Activated CD8-positive, alpha-beta memory T cell treated with anti-CD3 and anti-CD28 coated beads for 1 hour (primary cell): ENCODE measurements around the gene CD69.

Experiments used
- DNase-seq, 2 donors: peaks; one replicate each; pipeline ENCODE4 v3.0.0-alpha.2; 2020; ENCODE audit warnings: low read depth in 1 of 2; ENCODE audit errors: extremely low read depth in 1 of 2

Gene CD69

DNA sequence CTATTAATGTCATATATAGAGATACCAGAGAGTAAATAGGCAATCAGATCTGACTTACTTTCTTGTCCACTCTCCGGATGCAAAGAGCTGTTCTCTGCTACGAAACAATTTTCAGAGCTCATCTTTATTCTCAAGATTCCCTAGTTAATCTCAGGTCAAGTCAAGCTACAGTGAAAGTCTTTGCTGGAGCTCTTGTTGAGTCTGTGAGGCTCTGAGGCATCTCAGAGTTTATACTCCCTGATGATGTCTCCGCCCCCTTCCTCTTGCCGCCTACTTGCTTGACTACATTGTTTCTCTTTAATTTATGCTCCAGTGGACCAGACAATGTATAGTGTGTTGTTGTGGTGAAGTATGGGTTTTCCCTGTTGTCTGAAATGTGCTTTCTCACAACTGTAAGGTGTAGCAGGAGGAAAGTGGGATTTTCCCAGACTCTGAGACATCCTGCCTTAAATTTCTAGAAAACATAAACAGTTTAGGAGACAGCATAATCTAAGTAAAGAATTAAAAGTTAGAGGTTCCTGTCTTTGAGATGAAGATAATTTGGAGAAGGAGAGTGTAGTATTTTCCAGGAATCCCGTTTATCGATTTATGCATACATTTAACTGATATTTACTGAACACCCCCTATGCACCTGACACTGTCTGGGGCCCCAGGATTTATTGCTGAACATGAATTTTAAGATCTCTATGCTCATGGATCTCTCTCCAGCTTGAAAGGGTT is at the start of gene CD69:
Gene CD69, minus strand, starts transcription at position 203 of the 720 bp plus-strand sequence. Its CDS starts 81 bp downstream, at position 122.
- DNase-seq, result peak; percentile 59 to 64

DNA sequence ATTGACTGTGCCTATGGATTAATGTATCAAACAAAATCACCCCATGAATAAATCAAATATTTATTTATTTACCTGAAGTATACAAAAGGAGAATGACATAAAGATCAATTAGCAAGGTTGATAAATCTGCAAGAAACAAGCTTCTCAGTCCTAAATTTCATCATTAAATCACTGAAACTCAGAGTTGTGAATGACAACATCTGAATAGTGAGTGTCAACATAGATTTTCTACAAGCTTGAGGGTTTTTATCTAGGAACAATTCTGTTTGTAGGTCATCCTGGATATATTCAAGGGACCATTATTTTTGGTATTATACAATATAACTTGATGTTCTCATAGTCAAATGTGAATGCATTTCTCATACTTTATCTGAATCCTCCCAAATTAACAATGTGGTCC is 49.2 kb upstream of the CD69 start:
- no peak for DNase-seq

DNA sequence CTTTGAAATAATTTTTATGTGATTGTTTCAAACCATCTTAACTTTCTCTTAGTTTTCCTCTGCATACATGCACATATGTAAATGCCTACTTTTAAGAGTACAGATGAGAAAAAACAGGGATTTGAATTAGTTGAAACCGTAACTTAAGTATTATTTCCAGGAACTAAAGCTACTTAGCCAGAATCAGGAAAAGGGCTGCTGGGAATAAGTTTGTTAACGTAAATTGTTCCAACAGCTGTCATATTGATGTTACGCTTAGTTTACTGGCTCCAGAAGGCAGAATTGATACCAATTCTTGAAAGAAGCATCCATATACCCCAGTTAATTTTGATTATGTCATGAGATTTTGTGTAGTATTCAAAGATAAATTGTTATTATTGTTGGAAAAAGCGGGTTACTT is 48.6 kb upstream of the CD69 start:
- DNase-seq, result no peak

DNA sequence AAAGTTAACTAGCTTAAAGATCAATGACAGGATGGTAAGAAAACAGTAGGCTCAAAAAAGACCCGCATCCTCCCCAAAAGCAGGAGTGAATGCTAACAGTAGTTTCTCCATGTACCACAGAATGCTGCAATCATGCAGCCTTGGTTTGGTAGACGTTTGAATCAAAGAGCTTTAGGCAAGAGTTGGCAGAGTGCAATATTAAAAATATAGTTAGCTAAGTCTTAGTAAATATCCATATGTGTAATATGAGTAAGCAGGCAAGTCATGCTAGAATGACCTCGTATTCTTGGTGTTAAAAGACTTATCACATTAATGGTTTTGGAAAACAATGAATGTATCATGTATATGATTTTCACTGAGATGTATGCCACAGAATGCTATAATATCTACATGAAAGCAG is 47.8 kb upstream of the CD69 start:
- no peak for DNase-seq

DNA sequence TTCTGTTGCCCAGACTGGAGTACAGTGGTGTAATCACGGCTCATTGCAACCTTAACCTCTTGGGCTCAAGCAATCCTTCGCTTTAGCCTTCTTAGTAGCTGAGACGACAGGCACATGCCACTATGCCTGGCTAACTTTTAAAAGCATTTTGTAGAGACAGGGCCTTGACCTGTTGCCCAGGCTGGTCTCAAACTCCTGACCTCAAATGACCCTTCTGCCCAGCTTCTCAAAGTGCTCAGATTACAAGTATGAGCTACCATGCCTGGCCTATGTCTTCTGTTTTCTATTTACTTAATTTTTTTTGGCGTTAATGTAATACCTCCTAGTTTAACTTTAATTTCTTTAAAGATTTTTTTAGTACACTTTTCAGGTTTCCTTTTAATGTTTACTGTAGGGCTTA is 46.0 kb upstream of the CD69 start:
- no peak for DNase-seq

DNA sequence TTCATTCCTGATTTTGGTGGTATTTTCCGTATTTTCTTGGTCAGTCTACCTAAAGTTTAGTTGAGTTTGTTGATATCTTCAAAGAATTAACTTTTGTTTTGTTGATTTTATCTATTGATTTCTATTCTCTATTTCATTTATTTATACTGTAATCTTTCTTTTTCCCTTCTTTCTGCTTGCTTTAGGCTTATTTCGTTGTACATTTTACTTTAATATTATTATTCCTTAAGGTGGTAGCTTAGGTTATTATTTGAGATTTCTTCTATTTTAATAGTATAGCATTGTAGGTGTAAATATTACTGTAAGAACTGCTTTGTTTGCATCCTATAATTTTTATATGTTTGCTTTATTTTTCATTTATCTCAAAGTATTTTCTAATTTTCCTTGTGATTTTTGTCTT is 45.2 kb upstream of the CD69 start:
- no peak for DNase-seq

DNA sequence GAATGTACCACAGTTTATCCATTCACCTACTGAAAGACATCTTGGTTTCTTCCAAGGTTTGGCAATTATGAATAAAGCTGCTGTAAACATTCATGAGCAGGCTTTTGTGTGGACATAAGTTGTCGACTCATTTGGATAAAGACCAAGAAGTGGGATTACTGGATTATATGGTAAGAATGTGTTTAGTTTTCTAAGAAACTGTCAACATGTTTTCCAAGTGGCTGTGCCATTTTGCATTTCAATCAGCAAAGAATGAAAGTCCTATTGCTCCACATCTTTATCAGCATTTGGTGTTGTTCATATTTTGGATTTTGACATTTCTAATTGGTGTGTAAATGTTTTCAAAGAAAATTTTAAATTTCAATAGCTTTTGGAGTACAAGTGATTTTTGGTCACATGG is 39.3 kb upstream of the CD69 start:
- no peak for DNase-seq

DNA sequence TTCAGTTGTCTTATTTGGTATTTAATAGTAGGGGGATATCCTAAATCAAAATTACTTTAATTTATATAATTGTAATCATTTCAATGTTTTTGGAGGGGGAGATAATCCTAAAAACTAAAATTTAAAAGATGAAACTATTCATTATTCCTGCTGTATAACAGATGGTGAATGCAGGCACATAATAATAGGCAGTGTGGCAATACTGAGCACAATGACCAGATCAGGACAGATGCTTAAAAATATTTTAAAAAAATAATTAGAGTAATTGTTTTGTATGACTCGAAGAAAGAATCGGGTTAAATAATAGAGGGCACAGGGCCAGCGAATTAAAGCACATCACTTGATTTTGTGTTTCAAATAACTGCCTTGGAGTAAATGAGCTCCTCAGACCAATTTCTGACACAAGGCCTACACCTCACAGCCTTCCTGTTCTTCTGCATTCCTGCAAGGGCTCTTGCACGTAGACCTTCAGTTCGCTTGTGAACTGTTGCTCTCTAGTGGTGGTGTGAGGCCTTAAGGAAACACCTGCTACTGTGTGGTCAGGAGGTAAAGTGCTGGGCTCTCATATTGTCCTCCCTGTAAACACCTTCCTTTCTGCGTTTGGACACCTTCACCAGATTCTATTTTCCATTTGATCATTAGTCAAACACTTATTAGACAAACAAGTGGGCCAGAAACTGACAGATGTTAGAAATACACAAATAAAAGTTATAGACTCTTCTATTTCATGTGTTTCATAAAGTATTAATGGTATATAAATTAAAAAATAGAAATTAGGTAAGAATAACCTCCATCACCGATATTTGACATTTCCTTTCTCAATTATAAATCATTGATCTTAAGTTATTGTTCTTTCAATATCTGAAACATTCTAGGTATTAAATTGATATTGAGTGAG is 37.3 kb upstream of the CD69 start:
- DNase-seq, result peak; percentile 27

DNA sequence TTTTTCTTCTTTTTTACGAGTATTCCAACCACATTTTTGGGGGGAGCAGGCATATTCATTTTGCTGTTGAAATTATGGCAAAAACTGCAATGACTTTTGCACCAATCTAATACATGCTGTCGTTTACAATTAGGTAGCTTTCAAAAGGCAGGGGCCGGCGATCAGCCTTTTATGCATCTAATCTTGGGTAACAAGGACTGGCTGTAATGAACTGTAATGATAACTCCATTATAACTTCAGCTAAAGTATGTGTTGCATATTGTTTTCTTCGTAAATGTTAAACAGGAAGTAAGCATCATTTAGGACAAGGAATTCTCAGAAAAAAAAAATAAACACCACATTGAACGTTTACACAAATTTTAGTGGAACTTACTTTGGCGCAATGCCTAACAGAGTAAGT is 36.3 kb upstream of the CD69 start:
- DNase-seq, result no peak

DNA sequence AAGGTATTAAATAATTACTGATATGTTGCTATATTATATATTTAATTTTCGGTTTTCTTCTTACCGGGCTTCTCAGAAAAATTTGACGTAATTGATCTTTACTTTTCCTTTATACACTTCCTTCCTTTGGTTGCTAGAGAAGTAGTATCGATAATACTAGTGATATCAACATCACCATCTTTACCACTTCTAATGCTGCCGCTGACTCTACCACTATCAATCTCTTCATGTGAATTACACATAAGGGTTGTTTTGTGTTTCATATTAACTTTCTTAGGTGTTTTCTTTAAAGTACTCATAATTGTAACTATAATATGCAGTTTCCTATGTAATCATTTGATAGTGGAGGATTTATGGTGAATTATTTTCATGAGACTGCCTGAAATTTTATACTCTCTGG is 35.6 kb upstream of the CD69 start:
- DNase-seq, result no peak

DNA sequence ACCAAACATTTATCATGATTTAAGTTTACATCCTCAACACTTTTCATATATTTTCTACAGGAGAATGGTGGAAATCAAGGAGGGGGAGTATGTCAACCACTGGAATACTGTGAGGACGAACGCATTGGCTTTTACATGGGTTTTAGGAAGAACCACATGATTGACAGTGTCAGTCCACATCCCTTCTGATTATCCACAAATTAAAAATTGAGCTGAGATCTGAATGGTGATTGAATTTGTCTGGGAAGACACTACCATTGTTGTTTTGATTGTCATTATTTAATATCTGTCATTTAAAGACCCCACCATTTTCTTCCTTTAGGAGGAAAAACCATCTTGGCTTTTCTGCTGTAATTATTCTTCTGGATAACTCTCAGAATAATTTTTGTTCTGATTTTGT is 35.2 kb upstream of the CD69 start:
- DNase-seq, result no peak

DNA sequence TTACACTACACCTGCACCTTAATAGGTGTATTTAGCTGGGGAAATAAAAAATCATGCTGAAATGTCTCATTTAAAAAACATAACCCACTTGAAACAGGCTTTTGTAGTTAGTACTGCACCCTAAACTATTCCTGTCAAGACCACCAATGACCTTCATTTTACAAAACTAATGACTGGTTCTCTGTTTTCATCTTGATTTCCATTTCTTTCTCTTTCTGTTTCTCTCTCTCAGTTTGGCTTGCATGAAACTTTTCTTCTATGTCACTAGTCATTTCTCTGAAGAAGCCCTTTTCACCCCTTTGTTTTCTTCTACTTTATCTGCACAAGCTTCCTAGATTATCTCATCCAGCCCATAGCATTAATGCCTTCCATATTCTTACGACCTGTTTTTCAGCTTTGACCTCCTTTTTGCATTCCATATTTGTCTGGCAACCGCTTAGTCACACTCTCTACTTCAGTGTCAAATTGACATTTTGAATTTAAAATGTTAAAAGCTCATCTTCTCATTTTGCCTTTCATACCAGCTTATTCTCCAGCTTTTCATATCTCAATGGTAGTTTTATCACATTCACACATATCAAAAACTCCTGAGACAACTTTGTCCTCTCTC is 33.9 kb upstream of the CD69 start:
- DNase-seq, result no peak

DNA sequence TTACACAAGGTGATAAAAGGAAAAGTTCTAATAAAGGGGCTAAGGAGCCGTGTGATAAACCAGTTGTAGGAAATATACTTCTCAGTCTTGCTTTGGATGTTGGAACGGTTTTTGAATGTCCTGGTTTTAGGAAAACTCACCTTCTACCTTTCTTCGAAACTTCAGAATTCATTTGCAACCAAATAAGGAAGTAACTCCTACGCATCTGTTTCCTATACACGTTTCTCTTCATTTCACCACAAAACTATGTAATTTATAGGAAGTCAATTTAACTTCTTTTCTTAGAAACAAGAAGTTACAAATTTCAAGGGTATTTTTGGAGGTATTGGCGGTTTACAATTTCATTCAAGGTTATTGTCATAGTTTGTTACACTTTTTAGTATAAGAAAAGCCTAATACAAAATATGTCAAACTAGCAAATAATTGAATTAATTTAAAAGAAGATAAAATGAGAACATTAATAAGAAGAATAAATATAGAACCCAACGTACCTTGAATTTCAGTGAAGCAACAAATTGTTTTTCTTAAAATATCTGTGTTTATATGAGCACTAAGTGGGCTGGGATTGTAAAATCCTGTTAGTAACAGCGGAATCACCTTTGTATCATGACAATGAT is 33.2 kb upstream of the CD69 start:
- DNase-seq, result no peak

DNA sequence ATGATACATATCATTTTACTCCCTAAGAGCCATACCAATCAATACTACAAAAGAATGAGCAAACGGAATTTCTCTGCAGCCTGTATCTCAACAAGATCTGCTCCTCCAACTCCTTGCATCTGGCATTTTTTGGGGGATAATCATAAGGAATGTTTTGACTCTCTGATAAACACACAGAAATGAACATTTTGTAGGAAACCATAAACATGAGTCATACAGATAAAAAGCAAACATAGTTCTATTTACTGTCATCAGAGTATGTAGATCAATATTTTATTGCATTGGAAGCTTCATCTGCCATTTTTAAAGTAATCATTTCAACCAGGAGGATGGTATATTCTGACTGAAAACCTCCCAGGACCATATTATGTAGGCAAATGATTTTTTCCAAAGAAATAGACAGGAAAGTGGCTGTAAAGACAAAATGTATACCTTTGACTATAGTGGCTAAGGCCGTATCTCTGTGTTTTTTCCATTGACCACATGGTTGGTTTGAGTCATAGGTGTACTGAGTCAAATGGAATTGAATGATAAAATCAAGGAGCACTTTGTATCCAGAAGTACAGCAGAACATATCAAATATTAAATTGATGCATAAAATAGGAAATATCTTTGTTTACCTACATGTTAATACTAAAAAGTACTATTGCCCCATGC is 32.4 kb upstream of the CD69 start:
- DNase-seq, result no peak

DNA sequence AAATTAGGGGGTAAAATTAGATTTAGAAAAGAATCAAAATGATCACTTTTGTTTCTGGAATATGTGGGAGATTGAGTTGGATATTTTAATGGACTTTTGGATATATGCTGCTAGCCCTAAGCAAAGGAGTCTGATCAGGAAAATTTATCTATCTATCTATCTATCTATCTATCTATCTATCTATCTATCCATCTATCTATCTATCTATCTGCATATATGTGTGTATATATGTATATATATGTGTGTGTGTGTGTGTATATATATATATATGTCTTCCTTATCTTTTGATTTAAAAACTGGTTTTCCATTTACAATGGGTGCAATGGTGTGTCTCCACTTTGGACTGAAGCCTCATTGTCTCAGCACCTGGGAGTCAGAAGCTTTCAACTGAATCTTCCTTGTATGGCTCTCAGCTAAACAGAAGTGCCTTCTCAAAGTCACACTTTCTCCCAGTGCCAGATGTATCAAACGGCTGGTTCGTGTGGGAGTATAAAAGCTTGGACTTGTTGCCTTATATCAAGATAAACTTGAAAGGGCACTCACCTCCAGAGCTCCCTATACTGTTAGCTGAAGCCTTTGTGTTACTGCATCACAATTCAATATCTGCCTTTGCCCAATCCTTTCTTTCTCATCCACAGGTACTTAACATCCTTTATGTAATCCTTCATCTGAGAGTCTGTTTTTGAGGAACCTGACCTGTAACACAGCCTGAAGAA is 31.6 kb upstream of the CD69 start:
- DNase-seq, result no peak

DNA sequence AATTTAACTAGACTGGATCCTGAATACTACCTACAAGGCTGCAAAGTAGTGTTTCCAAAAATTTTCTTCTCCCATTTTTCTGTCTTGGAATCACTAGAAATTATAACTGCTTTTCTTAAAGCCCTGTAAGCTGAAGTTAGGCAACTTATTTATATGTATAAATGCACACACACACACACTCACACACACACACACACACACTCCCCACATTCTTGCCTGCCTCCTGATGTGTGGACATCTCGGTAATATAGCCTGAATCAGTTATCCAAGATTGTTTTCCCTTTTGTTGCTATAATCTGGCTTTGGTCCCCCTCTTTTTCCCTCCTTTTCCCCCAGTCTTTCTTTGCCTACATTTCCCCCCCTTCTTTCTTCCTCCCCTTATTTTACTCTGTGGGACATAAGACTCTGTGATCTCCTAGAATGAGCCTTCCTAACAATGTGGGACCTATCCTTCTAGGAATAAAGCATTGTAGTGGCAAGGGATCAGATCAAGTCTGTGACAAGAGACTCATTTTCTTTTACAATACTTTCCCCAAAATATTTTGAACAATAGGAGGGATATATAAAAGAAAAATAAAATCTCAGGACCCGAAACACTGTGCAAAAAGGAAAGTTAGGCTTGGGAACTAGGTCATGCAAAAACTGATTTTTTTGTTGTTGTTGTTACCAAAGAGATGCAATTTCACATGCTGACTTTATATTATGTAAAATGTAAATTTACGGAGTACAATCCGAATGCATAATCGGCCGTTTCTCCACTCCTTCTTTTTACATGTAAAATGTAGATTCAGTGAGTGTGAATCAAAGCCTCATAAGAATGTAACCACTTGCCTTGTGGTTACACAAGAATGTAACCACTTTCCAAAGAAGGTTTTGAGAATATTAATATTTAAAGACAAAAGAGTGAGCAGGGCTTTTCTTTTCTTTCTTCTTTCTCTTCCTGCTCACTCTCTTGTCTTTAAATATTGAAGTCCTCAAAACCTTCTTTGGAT is 26.3 kb upstream of the CD69 start:
- DNase-seq, result no peak

DNA sequence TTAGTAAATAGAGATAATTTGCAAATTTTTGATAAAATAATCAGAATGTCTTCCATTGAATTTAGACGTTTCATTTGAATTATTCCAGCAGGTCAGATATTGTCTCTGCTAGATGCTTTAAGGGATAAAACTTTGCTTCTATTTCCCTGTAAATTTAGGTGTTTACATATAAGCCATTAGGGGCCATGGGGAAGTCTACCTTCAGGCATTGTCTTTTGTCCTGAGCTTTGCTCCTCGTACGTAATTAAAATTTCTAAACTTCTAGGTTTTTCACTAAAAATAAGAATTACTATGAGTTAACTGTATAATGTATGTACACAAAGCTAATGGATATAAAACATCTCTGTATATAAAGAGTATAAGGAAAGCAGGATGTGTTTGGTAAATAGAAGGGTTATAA is 24.1 kb upstream of the CD69 start:
- no peak for DNase-seq

DNA sequence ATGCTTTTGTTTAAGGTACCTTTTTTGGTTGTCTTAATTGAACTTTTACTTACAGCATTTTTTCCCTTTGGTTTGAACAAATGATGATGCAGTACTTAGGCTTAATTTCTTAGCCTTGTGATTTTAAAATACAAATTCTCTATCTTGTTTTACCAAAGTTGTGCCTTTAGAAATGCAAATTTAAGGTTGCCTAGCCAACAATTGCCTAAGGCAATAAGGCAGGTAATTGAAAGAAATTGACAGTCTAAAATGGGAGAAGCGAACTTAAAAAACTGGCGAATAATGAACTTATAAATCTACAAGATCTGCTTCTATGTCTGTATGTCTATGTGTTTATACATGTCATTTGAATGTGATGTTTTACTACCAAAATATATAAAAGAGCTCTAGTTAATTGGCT is 23.6 kb upstream of the CD69 start:
- DNase-seq, result no peak
